OCI-LY3 (cell line): ENCODE results near the gene CSKMT.
"Not testable (repeated sequence)": the region's sequence is repeated elsewhere in the genome, so short reads cannot be mapped to it uniquely, and the experiment has no call there.

Experiments used
- H2AFZ ChIP-seq: fragments of 200-600, 300-600 bp; shearing (Covaris generic); 2 replicates; pipeline ENCODE4 v1.6.0; 2014; ENCODE audit warnings: antibody characterized with exemption, low read depth, low read length
- H3K27ac ChIP-seq: fragments of 200-600, 300-600 bp; sonication (generic); 2 replicates; pipeline ENCODE4 v1.5.1; 2014; ENCODE audit warnings: mild to moderate bottlenecking, low read length, moderate library complexity, mixed read lengths
- H3K27me3 ChIP-seq: fragments of 200-600, 300-600 bp; sonication (generic); 2 replicates; pipeline ENCODE4 v1.6.1; 2014; ENCODE audit warnings: low read depth, low read length, mixed read lengths
- H3K36me3 ChIP-seq: fragments of 200-600, 300-600 bp; sonication (generic); replicated peaks from 2 replicates; pipeline ENCODE3; 2014; ENCODE audit warnings: low read depth, low read length, mixed read lengths
- H3K4me1 ChIP-seq: fragments of 300-600, 200-600 bp; sonication (generic); 2 replicates; pipeline ENCODE4 v1.6.1; 2014; ENCODE audit warnings: low read length, mixed read lengths
- H3K4me2 ChIP-seq: fragments of 200-600, 300-600 bp; sonication (generic); 2 replicates; pipeline ENCODE4 v1.6.1; 2014; ENCODE audit warnings: low read length, mixed read lengths
- H3K4me3 ChIP-seq: fragments of 300-600, 200-600 bp; sonication (generic); 2 replicates; pipeline ENCODE4 v1.5.1; 2014; ENCODE audit warnings: antibody characterized with exemption, mild to moderate bottlenecking, low read length, moderate library complexity
- H3K79me2 ChIP-seq: fragments of 300-600, 200-600 bp; shearing (Covaris generic); 2 replicates; pipeline ENCODE4 v1.6.1; 2014; ENCODE audit warnings: mild to moderate bottlenecking, low read length, mixed read lengths
- H3K9ac ChIP-seq: fragments of 300-600, 200-600 bp; shearing (Covaris generic); 2 replicates; pipeline ENCODE4 v1.6.0; 2014; ENCODE audit warnings: mild to moderate bottlenecking, low read length, moderate library complexity
- H3K9me3 ChIP-seq: fragments of 200-600, 300-600 bp; shearing (Covaris generic); 2 replicates; pipeline ENCODE4 v1.6.1; 2014; ENCODE audit warnings: low read length, mixed read lengths; ENCODE audit not compliant: insufficient read depth
- H4K20me1 ChIP-seq: fragments of 200-600, 300-600 bp; sonication (generic); 2 replicates; pipeline ENCODE4 v1.6.1; 2016; ENCODE audit warnings: low read length, mixed read lengths; ENCODE audit not compliant: insufficient read depth
- CTCF ChIP-seq: fragments of 200-600, 300-600 bp; sonication (generic); IDR thresholded peaks from 2 replicates; pipeline ENCODE4 v1.5.1; 2014; ENCODE audit warnings: antibody characterized with exemption, low read length, low read depth
- EZH2phosphoT487 ChIP-seq: fragments of 200-600 bp; shearing (Covaris generic); IDR thresholded peaks from 2 replicates; pipeline ENCODE4 v1.6.1; 2018; ENCODE audit warnings: antibody characterized with exemption, mixed run types, low read depth

Gene CSKMT

GRCh38 chr11:62647609-62648005, 17.5 kb upstream of the CSKMT start:
- Histone ChIP-seq H3K4me3 (no peak overlapping the region), H3K27ac (no peak overlapping the region), H3K4me1 (peaks cover 20% of the 10 kb centered on the region), H3K36me3 (peaks cover 27% of the 10 kb centered on the region), H3K9me3 (no peaks in the 10 kb centered on the region), H3K27me3 (no peaks in the 10 kb centered on the region), H3K79me2 (peaks cover 63% of the 10 kb centered on the region), H3K4me2 (no peak overlapping the region), H4K20me1 (no peaks in the 10 kb centered on the region), H2AFZ (no peak overlapping the region), H3K9ac (no peak overlapping the region)
- no peak for TF ChIP-seq CTCF
- TF ChIP-seq EZH2phosphoT487, result no peak

- H3K4me2 ChIP-seq, result no peak overlapping the region
- no peak overlapping the region for H3K27ac ChIP-seq
- peaks cover 20% of the 10 kb centered on the region for H3K4me1 ChIP-seq
- H3K4me3 ChIP-seq, result no peak overlapping the region
- H3K9me3 ChIP-seq, result no peaks in the 10 kb centered on the region
- no peaks in the 10 kb centered on the region for H3K27me3 ChIP-seq
- no peak overlapping the region for H3K9ac ChIP-seq
- H4K20me1 ChIP-seq, result no peaks in the 10 kb centered on the region
- H3K36me3 ChIP-seq, result peaks cover 22% of the 10 kb centered on the region
- peaks cover 61% of the 10 kb centered on the region for H3K79me2 ChIP-seq
- H2AFZ ChIP-seq, result no peak overlapping the region
- TF ChIP-seq EZH2phosphoT487 (no peak), CTCF (no peak)
Measured at GRCh38 chr11:62648185-62648966, 16.7 kb upstream of the CSKMT start.

GRCh38 chr11:62648967-62649364, 16.1 kb upstream of the CSKMT start:
- Histone ChIP-seq H3K4me2 (no peak overlapping the region), H3K27me3 (no peaks in the 10 kb centered on the region), H4K20me1 (no peaks in the 10 kb centered on the region), H3K9ac (no peak overlapping the region), H3K36me3 (peaks cover 22% of the 10 kb centered on the region), H3K79me2 (peaks cover 55% of the 10 kb centered on the region), H3K27ac (no peak overlapping the region), H2AFZ (no peak overlapping the region), H3K4me1 (peaks cover 20% of the 10 kb centered on the region), H3K4me3 (no peak overlapping the region), H3K9me3 (no peaks in the 10 kb centered on the region)
- TF ChIP-seq EZH2phosphoT487 (no peak), CTCF (no peak)

GRCh38 chr11:62649486-62649885, 15.6 kb upstream of the CSKMT start:
- Histone ChIP-seq H3K4me3 (no peak overlapping the region), H3K27ac (no peak overlapping the region), H4K20me1 (no peaks in the 10 kb centered on the region), H3K4me1 (peaks cover 25% of the 10 kb centered on the region), H3K36me3 (peaks cover 17% of the 10 kb centered on the region), H3K9ac (no peak overlapping the region), H3K79me2 (peaks cover 50% of the 10 kb centered on the region), H3K4me2 (no peak overlapping the region), H2AFZ (no peak overlapping the region), H3K27me3 (no peaks in the 10 kb centered on the region), H3K9me3 (no peaks in the 10 kb centered on the region)
- TF ChIP-seq EZH2phosphoT487 (no peak), CTCF (no peak)

GRCh38 chr11:62650283-62650682, 14.8 kb upstream of the CSKMT start:
- Histone ChIP-seq H3K4me1 (peaks cover 22% of the 10 kb centered on the region), H3K79me2 (peaks cover 42% of the 10 kb centered on the region), H3K36me3 (peaks cover 17% of the 10 kb centered on the region)
- not testable (repeated sequence) for H3K4me2 ChIP-seq, H3K9me3 ChIP-seq, H2AFZ ChIP-seq, H3K9ac ChIP-seq, H4K20me1 ChIP-seq, H3K27ac ChIP-seq, H3K4me3 ChIP-seq, H3K27me3 ChIP-seq
